ENCODE data around the gene FMNL2. TPM values are rescaled to one million over a fixed set of nuclear protein-coding genes. Genes with fewer than 3 reads are reported as not detected.

The FMNL2 gene
- total RNA-seq, 4 donors from 2014 or later = 25.2 to 35.0 (median 27.4) TPM

GRCh38 chr2:152480821-152481399 is 145.9 kb downstream of the FMNL2 start:
- H3K9me3 ChIP-seq = no peaks in the 10 kb centered on the region
- H3K4me3 ChIP-seq = no peak overlapping the region
- no peaks in the 10 kb centered on the region for H3K4me1 ChIP-seq
- H3K27ac ChIP-seq = no peak overlapping the region
- TF ChIP-seq CTCF (IDR thresholded peaks at IDR 0.05) (no peak), POLR2AphosphoS5 (IDR thresholded peaks at IDR 0.05) (no peak), EP300 (IDR thresholded peaks at IDR 0.05) (no peak), POLR2A (IDR thresholded peaks at IDR 0.05) (no peak)
- no peaks in the 10 kb centered on the region for H3K27me3 ChIP-seq
- WGBS, 2 donors (ENCODE audit: low coverage in 1 of 2) = 90 to 95% methylated on average over 4 of the region's 4 CpGs
- ATAC-seq = no peak
- H3K36me3 ChIP-seq = no peaks in the 10 kb centered on the region

GRCh38 chr2:152481881-152482583 is 147.1 kb downstream of the FMNL2 start:
- TF ChIP-seq EP300 (IDR thresholded peaks at IDR 0.05) = no peak
- TF ChIP-seq POLR2AphosphoS5 (IDR thresholded peaks at IDR 0.05) = no peak
- no peak for TF ChIP-seq CTCF (IDR thresholded peaks at IDR 0.05)
- TF ChIP-seq POLR2A (IDR thresholded peaks at IDR 0.05) = no peak
- WGBS, 2 donors (ENCODE audit: low coverage in 1 of 2) = 84 to 96% methylated on average over 4 to 5 of the region's 5 CpGs
- no peak for ATAC-seq

GRCh38 chr2:152483276-152484063 is 148.5 kb downstream of the FMNL2 start:
- Histone ChIP-seq H3K27ac (no peak overlapping the region), H3K27me3 (no peaks in the 10 kb centered on the region), H3K9me3 (no peaks in the 10 kb centered on the region), H3K36me3 (no peaks in the 10 kb centered on the region), H3K4me3 (no peak overlapping the region), H3K4me1 (peaks cover 0 to 11% (median 0%) of the 10 kb centered on the region in 3 donors)
- WGBS, 2 donors (ENCODE audit: low coverage in 1 of 2) = 67 to 83% methylated on average over 2 to 4 of the region's 4 CpGs
- no peak for TF ChIP-seq CTCF (IDR thresholded peaks at IDR 0.05)
- TF ChIP-seq EP300 (IDR thresholded peaks at IDR 0.05) = no peak
- TF ChIP-seq POLR2AphosphoS5 (IDR thresholded peaks at IDR 0.05) = no peak
- no peak for TF ChIP-seq POLR2A (IDR thresholded peaks at IDR 0.05)
- no peak for ATAC-seq

More at GRCh38 chr2:152481881-152482583, 147.1 kb downstream of the FMNL2 start:
- H3K27ac ChIP-seq = no peak overlapping the region
- H3K36me3 ChIP-seq = no peaks in the 10 kb centered on the region
- no peaks in the 10 kb centered on the region for H3K9me3 ChIP-seq
- peaks cover 0 to 10% (median 0%) of the 10 kb centered on the region in 3 donors for H3K4me1 ChIP-seq
- no peak overlapping the region for H3K4me3 ChIP-seq
- H3K27me3 ChIP-seq = no peaks in the 10 kb centered on the region

- H3K4me1 ChIP-seq = peaks cover 0 to 32% (median 8%) of the 10 kb centered on the region in 3 donors
- H3K27me3 ChIP-seq = no peaks in the 10 kb centered on the region
- H3K36me3 ChIP-seq = no peaks in the 10 kb centered on the region
- peak overlapping the region in 2 of 4 donors; percentile 20 to 27 for H3K27ac ChIP-seq
- no peak overlapping the region for H3K4me3 ChIP-seq
- WGBS, 2 donors (ENCODE audit: low coverage in 1 of 2) = 55 to 79% methylated on average over 8 of the region's 8 CpGs
- H3K9me3 ChIP-seq = no peaks in the 10 kb centered on the region
- TF ChIP-seq POLR2A (IDR thresholded peaks at IDR 0.05) (no peak), POLR2AphosphoS5 (IDR thresholded peaks at IDR 0.05) (peak; percentile 18), CTCF (IDR thresholded peaks at IDR 0.05) (no peak), EP300 (IDR thresholded peaks at IDR 0.05) (no peak)
- ATAC-seq = no peak
These were observed 151.2 kb downstream of the FMNL2 start for GRCh38 chr2:152485954-152486736.
